Measurements from ENCODE around the gene WNT8A.
"Not testable (repeated sequence)": the region's sequence is repeated elsewhere in the genome, so short reads cannot be mapped to it uniquely, and the experiment has no call there.

WNT8A gene

GRCh38 chr5:138083702-138084101 is at the start of gene WNT8A:
Gene WNT8A (plus strand): TSS chr5:138084033. CDS start chr5:138084128, 95 bp downstream.
- no peak within 1 kb of the TSS for H3K4me3 ChIP-seq (replicated peaks; ENCODE audit: low read depth, low read length)
- no peak for DNase-seq (ENCODE audit: low read depth)
- TF ChIP-seq, protein P1, sequence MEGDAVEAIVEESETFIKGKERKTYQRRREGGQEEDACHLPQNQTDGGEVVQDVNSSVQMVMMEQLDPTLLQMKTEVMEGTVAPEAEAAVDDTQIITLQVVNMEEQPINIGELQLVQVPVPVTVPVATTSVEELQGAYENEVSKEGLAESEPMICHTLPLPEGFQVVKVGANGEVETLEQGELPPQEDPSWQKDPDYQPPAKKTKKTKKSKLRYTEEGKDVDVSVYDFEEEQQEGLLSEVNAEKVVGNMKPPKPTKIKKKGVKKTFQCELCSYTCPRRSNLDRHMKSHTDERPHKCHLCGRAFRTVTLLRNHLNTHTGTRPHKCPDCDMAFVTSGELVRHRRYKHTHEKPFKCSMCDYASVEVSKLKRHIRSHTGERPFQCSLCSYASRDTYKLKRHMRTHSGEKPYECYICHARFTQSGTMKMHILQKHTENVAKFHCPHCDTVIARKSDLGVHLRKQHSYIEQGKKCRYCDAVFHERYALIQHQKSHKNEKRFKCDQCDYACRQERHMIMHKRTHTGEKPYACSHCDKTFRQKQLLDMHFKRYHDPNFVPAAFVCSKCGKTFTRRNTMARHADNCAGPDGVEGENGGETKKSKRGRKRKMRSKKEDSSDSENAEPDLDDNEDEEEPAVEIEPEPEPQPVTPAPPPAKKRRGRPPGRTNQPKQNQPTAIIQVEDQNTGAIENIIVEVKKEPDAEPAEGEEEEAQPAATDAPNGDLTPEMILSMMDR (IDR thresholded peaks at IDR 0.05; ENCODE audit: low read length, missing control alignments), result no peak

- TF ChIP-seq, protein P1 (IDR thresholded peaks at IDR 0.05; ENCODE audit: low read length, missing control alignments), result peak; percentile 90
Observed at GRCh38 chr5:138035605-138036537, 48.0 kb upstream of the WNT8A start.

GRCh38 chr5:138037271-138037670 is 46.6 kb upstream of the WNT8A start:
- no peak for DNase-seq (ENCODE audit: low read depth)
- H3K4me3 ChIP-seq (replicated peaks; ENCODE audit: low read depth, low read length), result no peak overlapping the region
- TF ChIP-seq, protein P1 (IDR thresholded peaks at IDR 0.05; ENCODE audit: low read length, missing control alignments), result no peak

More at GRCh38 chr5:138035605-138036537, 48.0 kb upstream of the WNT8A start:
- H3K4me3 ChIP-seq (replicated peaks; ENCODE audit: low read depth, low read length), result no peak overlapping the region
- DNase-seq (ENCODE audit: low read depth), result peak; percentile 93

- no peak overlapping the region for H3K4me3 ChIP-seq (replicated peaks; ENCODE audit: low read depth, low read length)
- no peak for DNase-seq (ENCODE audit: low read depth)
- TF ChIP-seq, protein P1 (IDR thresholded peaks at IDR 0.05; ENCODE audit: low read length, missing control alignments), result no peak
Observed at GRCh38 chr5:138037907-138038633, 45.8 kb upstream of the WNT8A start.

DNA sequence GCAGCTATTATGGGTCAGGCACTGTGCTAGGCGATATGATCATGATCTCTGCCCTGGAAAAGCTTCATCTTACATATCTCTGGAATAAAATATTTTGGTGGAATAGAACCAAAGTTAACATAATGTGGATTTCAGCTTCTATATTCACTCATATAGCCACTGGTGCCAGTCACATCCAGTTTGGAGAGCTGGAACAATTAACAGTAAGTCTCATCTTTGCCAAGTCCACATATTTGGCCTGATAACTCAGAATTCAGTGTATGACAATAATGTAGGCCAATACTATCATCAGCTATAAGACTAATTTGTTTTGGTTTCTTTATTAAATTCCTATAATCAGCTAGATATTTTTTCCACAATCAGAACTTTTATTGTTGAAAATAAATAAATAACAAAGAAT is 45.0 kb upstream of the WNT8A start:
- TF ChIP-seq, protein P1 (IDR thresholded peaks at IDR 0.05; ENCODE audit: low read length, missing control alignments), result no peak
- no peak for DNase-seq (ENCODE audit: low read depth)
- no peak overlapping the region for H3K4me3 ChIP-seq (replicated peaks; ENCODE audit: low read depth, low read length)

- not testable (repeated sequence) for DNase-seq (ENCODE audit: low read depth); H3K4me3 ChIP-seq (replicated peaks; ENCODE audit: low read depth, low read length)
Observed at GRCh38 chr5:138045283-138045682, 38.5 kb upstream of the WNT8A start.

All from fibroblast of pulmonary artery (primary cell).